Prostate gland (tissue), 2 donors: ENCODE results near the gene GDPGP1.

ENCODE experiments used
- POLR2A ChIP-seq: fragments of 450-650 bp; IDR thresholded peaks from one replicate; pipeline ENCODE4 v1.6.1; 2016; ENCODE audit warnings: antibody characterized with exemption, mild to moderate bottlenecking
- POLR2AphosphoS5 ChIP-seq: sonication (generic); formaldehyde crosslinking; IDR thresholded peaks from one replicate; pipeline ENCODE4 v1.6.1; 2017; ENCODE audit warnings: antibody characterized with exemption
- TF ChIP-seq, protein P1 (sequence below), 4 experiments: fragments of 200-600 bp in 2 of 4; fragments of 450-650 bp in 2 of 4; sonication (generic) in 2 of 4; IDR thresholded peaks; 1 replicate in 3 of 4; 2 replicates in 1 of 4; pipeline ENCODE4 v1.5.1; 2016 to 2019; ENCODE audit warnings: antibody characterized with exemption in 4 of 4, mild to moderate bottlenecking in 2 of 4, moderate library complexity in 2 of 4

GRCh38 chr15:90207252-90207651, 26.8 kb upstream of the GDPGP1 start:
- TF ChIP-seq, protein P1, sequence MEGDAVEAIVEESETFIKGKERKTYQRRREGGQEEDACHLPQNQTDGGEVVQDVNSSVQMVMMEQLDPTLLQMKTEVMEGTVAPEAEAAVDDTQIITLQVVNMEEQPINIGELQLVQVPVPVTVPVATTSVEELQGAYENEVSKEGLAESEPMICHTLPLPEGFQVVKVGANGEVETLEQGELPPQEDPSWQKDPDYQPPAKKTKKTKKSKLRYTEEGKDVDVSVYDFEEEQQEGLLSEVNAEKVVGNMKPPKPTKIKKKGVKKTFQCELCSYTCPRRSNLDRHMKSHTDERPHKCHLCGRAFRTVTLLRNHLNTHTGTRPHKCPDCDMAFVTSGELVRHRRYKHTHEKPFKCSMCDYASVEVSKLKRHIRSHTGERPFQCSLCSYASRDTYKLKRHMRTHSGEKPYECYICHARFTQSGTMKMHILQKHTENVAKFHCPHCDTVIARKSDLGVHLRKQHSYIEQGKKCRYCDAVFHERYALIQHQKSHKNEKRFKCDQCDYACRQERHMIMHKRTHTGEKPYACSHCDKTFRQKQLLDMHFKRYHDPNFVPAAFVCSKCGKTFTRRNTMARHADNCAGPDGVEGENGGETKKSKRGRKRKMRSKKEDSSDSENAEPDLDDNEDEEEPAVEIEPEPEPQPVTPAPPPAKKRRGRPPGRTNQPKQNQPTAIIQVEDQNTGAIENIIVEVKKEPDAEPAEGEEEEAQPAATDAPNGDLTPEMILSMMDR (IDR thresholded peaks at IDR 0.05) = no peak
- TF ChIP-seq POLR2AphosphoS5 = no peak
- no peak for TF ChIP-seq POLR2A
